GM20000 (cell line): Measurements from ENCODE around the gene HYAL4.
"Not testable (repeated sequence)": the region's sequence is repeated elsewhere in the genome, so short reads cannot be mapped to it uniquely, and the experiment has no call there.

Experiments used
- DNase-seq: peaks from one replicate; pipeline ENCODE4 v3.0.0; 2012; ENCODE audit warnings: low spot score
- TF ChIP-seq, protein P1 (sequence below): IDR thresholded peaks from 2 replicates; pipeline ENCODE4 v1.5.1; 2012; ENCODE audit warnings: mild to moderate bottlenecking, control low read depth; ENCODE audit errors: extremely low read depth, missing control alignments

HYAL4 gene

DNA sequence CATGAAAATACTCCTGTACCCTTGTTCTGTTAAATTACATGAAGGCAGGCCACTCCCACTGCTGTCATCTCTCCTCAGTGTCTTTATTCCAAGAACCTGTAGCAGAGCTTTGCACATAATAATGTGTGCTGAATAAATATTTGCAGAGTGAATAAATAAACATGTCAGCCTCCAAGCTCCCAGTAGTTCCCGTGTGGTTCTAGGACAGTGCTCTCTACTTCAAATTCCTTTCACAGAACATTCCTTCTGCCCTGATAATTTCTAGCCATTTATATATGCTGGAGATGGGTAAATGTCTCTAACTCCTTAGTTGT lies 20.3 kb upstream of the HYAL4 start:
- TF ChIP-seq, protein P1, sequence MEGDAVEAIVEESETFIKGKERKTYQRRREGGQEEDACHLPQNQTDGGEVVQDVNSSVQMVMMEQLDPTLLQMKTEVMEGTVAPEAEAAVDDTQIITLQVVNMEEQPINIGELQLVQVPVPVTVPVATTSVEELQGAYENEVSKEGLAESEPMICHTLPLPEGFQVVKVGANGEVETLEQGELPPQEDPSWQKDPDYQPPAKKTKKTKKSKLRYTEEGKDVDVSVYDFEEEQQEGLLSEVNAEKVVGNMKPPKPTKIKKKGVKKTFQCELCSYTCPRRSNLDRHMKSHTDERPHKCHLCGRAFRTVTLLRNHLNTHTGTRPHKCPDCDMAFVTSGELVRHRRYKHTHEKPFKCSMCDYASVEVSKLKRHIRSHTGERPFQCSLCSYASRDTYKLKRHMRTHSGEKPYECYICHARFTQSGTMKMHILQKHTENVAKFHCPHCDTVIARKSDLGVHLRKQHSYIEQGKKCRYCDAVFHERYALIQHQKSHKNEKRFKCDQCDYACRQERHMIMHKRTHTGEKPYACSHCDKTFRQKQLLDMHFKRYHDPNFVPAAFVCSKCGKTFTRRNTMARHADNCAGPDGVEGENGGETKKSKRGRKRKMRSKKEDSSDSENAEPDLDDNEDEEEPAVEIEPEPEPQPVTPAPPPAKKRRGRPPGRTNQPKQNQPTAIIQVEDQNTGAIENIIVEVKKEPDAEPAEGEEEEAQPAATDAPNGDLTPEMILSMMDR = no peak
- DNase-seq = no peak

DNA sequence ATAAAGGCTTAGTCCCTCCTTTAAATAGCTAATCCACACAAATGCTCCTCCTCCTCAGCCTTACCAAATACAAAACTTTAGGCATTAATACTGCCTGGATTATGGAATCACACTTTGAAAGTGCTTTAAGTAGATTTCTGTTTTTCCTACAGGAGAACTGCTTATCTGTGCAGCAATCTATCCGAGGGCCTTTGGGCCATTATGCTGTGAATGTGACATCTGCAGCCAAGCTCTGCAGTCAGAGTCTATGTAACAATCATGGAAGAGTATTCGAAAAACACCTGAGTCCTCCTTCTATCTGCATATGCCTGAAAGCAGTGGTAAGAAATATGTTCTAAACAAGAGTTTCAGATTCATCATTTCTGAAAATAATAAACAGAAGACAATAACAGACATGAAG lies 16.2 kb upstream of the HYAL4 start:
- no peak for DNase-seq
- TF ChIP-seq, protein P1 = no peak

DNA sequence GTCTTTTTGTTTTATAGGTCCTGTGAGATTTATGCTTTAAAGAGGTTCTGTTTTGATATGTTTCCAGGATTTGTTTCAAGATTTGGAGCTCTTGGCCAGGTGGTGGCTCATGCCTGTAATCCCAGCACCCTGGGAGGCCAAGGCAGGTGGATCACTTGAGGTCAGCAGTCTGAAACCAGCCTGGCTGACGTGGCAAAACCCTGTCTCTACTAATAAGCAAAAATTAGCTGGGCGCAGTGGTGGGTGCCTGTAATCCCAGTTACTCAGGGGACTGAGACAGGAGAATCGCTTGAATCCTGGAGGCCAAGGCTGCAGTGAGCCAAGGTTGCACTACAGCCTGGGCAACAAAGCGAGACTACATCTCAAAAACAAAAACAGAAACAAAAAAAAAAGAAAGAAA lies 8.3 kb upstream of the HYAL4 start:
- TF ChIP-seq, protein P1 = no peak
- DNase-seq = no peak

DNA sequence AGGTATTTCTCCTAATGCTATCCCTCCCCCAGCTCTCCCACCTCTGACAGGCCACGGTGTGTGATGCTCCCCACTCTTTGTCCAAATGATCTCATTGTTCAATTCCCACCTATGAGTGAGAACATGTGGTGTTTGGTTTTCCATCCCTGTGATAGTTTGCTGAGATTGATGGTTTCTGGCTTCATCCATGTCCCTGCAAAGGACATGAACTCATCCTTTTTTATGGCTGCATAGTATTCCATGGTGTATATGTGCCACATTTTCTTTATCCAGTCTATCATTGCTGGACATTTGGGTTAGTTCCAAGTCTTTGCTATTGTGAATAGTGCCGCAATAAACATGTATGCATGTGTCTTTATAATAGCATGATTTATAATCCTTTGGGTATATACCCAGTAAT lies 5.9 kb upstream of the HYAL4 start:
- not testable (repeated sequence) for DNase-seq

DNA sequence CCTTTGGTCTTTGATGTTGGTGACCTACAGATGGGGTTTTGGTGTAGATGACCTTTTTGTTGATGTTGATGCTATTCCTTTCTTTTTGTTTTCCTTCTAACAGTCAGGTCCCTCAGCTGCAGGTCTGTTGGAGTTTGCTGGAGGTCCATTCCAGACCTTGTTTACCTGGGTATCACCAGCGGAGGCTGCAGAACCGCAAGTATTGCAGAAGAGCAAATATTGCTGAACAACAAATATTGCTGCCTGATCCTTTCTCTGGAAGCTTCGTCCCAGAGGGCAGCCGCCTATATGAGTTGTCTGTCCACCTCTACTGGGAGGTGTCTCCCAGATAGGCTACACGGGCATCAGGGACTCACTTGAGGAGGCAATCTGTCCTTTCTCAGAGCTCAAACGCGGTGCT lies 827 bp upstream of the HYAL4 start:
- not testable (repeated sequence) for DNase-seq

DNA sequence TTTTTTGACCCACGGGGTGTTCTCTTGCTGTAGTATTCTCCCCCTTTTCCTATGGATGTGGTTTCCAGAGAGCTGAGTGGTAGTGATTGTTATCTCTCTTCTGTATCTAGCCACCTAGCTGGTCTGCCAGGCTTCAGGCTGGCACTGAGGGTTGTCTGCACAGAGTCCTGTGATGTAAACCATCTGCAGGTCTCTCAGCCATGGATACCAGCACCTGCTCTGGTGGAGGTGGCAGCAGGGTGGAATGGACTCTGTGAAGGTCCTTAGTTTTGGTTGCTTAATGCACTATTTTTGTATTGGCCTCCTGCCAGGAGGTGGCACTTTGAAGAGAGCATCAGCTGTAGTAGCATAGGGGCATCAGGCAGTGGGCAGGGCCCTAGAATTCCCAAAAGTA lies 851 bp downstream of the HYAL4 start:
- TF ChIP-seq, protein P1 = no peak
- DNase-seq = no peak

DNA sequence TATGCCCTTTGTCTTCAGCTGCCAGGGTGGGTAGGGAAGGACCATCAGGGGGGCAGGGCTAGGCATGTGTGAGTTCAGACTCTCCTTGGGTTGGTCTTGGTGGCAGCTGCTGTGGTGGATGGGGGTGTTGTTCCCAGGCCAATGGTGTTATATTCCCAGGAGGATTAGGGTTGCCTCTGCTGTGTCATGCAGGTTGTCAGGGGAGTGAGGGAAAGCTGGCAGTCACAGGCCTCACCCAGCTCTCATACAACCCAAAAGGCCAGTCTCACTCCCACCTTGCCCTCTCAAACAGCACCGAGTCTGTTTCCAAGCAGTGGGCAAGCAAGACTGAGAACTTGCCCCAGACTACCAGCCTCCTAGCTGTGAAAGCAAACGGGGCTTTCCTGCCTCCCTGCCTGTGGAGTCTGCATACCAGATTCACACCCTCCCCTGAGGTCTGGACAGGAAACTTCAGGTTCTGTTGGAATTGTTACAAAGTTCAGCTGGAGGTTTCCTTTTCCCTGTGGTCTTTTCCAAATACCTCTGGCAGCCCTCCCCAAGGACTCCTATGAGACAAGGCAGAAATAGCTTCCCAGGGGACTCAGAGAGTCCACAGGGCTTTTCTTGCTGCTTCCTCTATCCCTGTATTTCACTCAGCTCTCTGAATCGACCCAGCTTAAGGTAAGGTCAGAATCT lies 1.4 kb downstream of the HYAL4 start:
- TF ChIP-seq, protein P1 = no peak

DNA sequence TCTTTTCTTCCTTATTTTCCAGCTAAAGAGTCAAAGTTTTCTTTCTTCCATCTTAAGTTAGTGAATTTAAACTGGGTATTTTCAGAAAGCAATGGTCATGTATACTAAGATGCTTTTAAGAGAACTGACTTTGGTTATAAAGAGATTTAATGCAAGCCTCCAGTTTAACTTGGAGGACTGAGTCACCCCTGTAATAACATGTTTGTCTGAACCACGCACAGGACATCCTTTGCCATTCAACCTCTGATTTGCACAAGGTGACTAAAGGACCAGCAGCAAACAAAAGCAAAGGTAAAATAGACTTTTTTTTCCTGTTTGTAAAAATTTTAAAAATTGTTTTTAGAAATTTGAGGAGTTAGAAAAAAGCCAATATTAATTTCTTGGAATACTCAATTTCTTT lies 2.9 kb downstream of the HYAL4 start:
- TF ChIP-seq, protein P1 = no peak
- no peak for DNase-seq

More for the DNA sequence above, 1.4 kb downstream of the HYAL4 start:
- DNase-seq = no peak
